ENCODE data around the gene CMTM8. TPM values are rescaled to one million over a fixed set of nuclear protein-coding genes. Genes with fewer than 3 reads are reported as not detected.

Gene CMTM8
- total and polyA plus RNA-seq, 4 donors, result 15.2 to 24.5 (median 16.8) TPM

DNA sequence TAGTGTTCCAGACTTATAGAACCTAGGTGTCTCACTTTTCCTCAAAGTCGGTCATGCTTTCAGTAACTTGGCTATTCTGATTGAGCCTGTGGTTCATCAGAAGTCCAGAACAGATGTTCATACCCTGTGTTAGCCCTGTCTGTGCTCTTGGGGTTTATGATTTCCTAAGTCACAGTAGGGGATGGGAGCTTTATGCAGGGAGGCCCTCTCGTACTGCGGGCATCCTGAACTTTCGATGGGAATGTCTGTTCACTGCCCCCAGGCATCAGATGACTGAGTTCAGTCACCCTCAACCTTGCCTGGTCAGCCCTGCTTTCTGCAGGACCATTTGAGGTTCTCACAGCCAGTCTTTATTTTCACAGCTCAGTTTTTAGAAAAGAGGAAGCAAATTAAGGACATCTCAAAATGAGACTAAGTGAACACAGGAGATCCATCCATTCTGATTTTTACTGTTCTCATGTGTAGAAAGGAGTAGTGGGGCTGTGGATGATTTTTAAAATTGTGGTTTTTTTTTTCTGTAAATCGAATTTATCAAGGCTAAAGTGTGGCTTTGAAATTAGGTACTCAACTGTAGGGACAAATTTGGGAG is 71.3 kb downstream of the CMTM8 start:
- Histone ChIP-seq H3K36me3 (ENCODE audit: control insufficient read depth in 4 of 4, insufficient read depth in 4 of 4, low read length in 4 of 4) (no peaks in the 10 kb centered on the region), H3K9me3 (ENCODE audit: control insufficient read depth in 4 of 4, insufficient read depth in 3 of 4, low read length in 3 of 4) (no peaks in the 10 kb centered on the region), H3K4me1 (ENCODE audit: control insufficient read depth in 5 of 5, insufficient read depth in 5 of 5, low read length in 5 of 5) (peaks cover 5 to 28% (median 19%) of the 10 kb centered on the region in 5 donors), H3K27me3 (ENCODE audit: control insufficient read depth in 3 of 3, insufficient read depth in 3 of 3, low read length in 2 of 3) (no peaks in the 10 kb centered on the region), H3K4me3 (no peak overlapping the region), H3K27ac (ENCODE audit: low read depth in 1 of 2, low read length in 1 of 2) (no peak overlapping the region), H3K9ac (ENCODE audit: insufficient read depth in 1 of 2, low read length in 2 of 2) (no peak overlapping the region)
- TF ChIP-seq, protein P1, sequence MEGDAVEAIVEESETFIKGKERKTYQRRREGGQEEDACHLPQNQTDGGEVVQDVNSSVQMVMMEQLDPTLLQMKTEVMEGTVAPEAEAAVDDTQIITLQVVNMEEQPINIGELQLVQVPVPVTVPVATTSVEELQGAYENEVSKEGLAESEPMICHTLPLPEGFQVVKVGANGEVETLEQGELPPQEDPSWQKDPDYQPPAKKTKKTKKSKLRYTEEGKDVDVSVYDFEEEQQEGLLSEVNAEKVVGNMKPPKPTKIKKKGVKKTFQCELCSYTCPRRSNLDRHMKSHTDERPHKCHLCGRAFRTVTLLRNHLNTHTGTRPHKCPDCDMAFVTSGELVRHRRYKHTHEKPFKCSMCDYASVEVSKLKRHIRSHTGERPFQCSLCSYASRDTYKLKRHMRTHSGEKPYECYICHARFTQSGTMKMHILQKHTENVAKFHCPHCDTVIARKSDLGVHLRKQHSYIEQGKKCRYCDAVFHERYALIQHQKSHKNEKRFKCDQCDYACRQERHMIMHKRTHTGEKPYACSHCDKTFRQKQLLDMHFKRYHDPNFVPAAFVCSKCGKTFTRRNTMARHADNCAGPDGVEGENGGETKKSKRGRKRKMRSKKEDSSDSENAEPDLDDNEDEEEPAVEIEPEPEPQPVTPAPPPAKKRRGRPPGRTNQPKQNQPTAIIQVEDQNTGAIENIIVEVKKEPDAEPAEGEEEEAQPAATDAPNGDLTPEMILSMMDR (IDR thresholded peaks at IDR 0.05; ENCODE audit: control extremely low read depth, extremely low read depth), result no peak
- ATAC-seq (ENCODE audit: insufficient read depth, low FRiP score) (no peak), DNase-seq (no peak)
- WGBS, 2 donors, result 66 to 85% methylated on average over 5 of the region's 5 CpGs

DNA sequence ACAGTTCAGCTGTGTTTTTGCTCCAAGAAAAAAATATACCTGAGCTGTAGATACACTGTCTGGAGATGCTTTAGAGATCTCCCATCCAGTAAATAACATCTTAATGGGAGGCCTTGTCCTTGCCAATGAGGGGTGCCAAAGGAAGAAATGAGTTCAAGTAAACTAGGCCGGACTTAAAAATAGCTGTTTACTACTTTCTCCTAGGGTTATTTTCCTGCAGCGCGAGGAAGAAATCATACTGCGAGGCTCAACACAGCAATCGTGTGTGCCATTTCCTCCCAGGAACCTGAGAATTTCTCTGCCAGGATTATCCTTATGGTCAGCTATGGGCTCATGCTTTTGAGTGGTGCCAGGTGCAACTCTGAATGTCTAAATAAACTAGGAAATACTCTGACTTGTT is 71.9 kb downstream of the CMTM8 start:
- Histone ChIP-seq H3K9me3 (ENCODE audit: control insufficient read depth in 4 of 4, insufficient read depth in 3 of 4, low read length in 3 of 4) (no peaks in the 10 kb centered on the region), H3K4me1 (ENCODE audit: control insufficient read depth in 5 of 5, insufficient read depth in 5 of 5, low read length in 5 of 5) (peaks cover 5 to 22% (median 15%) of the 10 kb centered on the region in 5 donors), H3K27ac (ENCODE audit: low read depth in 1 of 2, low read length in 1 of 2) (no peak overlapping the region), H3K36me3 (ENCODE audit: control insufficient read depth in 4 of 4, insufficient read depth in 4 of 4, low read length in 4 of 4) (no peaks in the 10 kb centered on the region), H3K27me3 (ENCODE audit: control insufficient read depth in 3 of 3, insufficient read depth in 3 of 3, low read length in 2 of 3) (no peaks in the 10 kb centered on the region), H3K9ac (ENCODE audit: insufficient read depth in 1 of 2, low read length in 2 of 2) (no peak overlapping the region), H3K4me3 (no peak overlapping the region)
- DNase-seq (no peak), ATAC-seq (ENCODE audit: insufficient read depth, low FRiP score) (no peak)
- TF ChIP-seq, protein P1 (IDR thresholded peaks at IDR 0.05; ENCODE audit: control extremely low read depth, extremely low read depth), result no peak
- WGBS, 2 donors, result 66 to 70% methylated on average over 5 of the region's 5 CpGs

DNA sequence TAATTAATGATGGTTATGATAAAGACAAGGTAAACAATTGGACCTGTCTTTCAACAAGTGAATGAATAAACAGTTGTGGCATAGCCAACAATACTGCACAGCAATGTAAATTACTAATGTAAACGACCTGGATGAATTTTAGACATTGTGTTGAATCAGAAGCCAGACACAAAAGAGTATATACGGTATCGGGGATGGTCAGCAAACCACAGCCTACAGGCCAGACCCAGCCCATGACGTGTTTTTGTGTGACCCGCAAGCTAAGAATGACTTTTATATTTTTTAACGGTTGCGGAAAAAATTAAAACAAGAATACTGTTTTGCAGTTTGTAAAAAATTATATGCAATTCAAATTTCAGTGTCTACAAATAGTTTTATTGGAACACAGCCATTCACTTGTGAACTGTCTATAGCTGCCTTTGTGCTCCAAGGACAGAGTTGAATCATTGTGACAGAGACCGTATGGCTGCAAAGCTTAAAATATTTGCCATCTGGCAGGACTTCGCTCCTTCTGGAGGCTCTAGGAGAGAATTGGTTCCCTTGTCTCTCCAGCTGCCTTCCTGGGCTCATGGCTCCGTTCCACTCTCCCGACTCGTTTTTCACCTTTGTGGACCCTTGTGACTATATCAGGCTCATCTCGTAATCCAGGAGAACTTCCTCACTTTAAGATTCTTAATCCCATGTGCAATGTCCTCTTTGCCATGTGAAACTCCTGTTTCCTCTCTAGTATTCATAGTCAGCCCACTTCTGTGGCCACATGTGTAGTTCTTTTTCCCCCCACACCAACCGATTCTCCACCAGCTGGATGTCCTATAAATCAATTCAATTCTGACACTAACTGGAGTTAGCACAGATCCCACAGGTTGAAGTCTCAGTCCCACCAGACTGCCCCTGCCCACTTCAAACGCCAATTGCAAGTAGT is 72.7 kb downstream of the CMTM8 start:
- no peak for ATAC-seq (ENCODE audit: insufficient read depth, low FRiP score)
- Histone ChIP-seq H3K27me3 (ENCODE audit: control insufficient read depth in 3 of 3, insufficient read depth in 3 of 3, low read length in 2 of 3) (no peaks in the 10 kb centered on the region), H3K27ac (ENCODE audit: low read depth in 1 of 2, low read length in 1 of 2) (no peak overlapping the region), H3K4me3 (no peak overlapping the region), H3K9ac (ENCODE audit: insufficient read depth in 1 of 2, low read length in 2 of 2) (no peak overlapping the region), H3K36me3 (ENCODE audit: control insufficient read depth in 4 of 4, insufficient read depth in 4 of 4, low read length in 4 of 4) (no peaks in the 10 kb centered on the region), H3K9me3 (ENCODE audit: control insufficient read depth in 4 of 4, insufficient read depth in 3 of 4, low read length in 3 of 4) (no peaks in the 10 kb centered on the region), H3K4me1 (ENCODE audit: control insufficient read depth in 5 of 5, insufficient read depth in 5 of 5, low read length in 5 of 5) (peaks cover 5 to 16% (median 8%) of the 10 kb centered on the region in 5 donors)
- WGBS, 2 donors, result 84% methylated on average over 15 of the region's 15 CpGs
- DNase-seq, result peak; percentile 43 to 75 (median 73)
- TF ChIP-seq, protein P1 (IDR thresholded peaks at IDR 0.05; ENCODE audit: control extremely low read depth, extremely low read depth), result no peak

All from lung (tissue), 12 donors.